NCI-H226 (cell line): ENCODE results near the gene ABCE1.
"Not testable (repeated sequence)": the region's sequence is repeated elsewhere in the genome, so short reads cannot be mapped to it uniquely, and the experiment has no call there.

Experiments
- DNase-seq: peaks from one replicate; pipeline ENCODE4 v3.0.0-alpha.2; 2015

The ABCE1 gene

GRCh38 chr4:145103496-145103895 lies 5.4 kb downstream of the ABCE1 start:
- no peak for DNase-seq

GRCh38 chr4:145107126-145107525 lies 9.0 kb downstream of the ABCE1 start:
- no peak for DNase-seq

GRCh38 chr4:145108128-145108527 lies 10.0 kb downstream of the ABCE1 start:
- no peak for DNase-seq

- no peak for DNase-seq
Observed at GRCh38 chr4:145125396-145125795, 27.3 kb downstream of the ABCE1 start.

GRCh38 chr4:145130130-145130529 lies 32.0 kb downstream of the ABCE1 start:
- no peak for DNase-seq

GRCh38 chr4:145130788-145131399 lies 32.8 kb downstream of the ABCE1 start:
- no peak for DNase-seq

GRCh38 chr4:145131848-145132247 lies 33.7 kb downstream of the ABCE1 start:
- DNase-seq = no peak

GRCh38 chr4:145132511-145133098 lies 34.5 kb downstream of the ABCE1 start:
- no peak for DNase-seq

- not testable (repeated sequence) for DNase-seq
Observed at GRCh38 chr4:145136219-145136618, 38.1 kb downstream of the ABCE1 start.

- no peak for DNase-seq
Observed at GRCh38 chr4:145148980-145149379, 50.9 kb downstream of the ABCE1 start.

- no peak for DNase-seq
Observed at GRCh38 chr4:145153181-145153903, 55.2 kb downstream of the ABCE1 start.

GRCh38 chr4:145153904-145154298 lies 55.8 kb downstream of the ABCE1 start:
- DNase-seq = no peak

- no peak for DNase-seq
Observed at GRCh38 chr4:145154573-145154972, 56.5 kb downstream of the ABCE1 start.

- no peak for DNase-seq
Observed at GRCh38 chr4:145155268-145155870, 57.3 kb downstream of the ABCE1 start.

GRCh38 chr4:145156986-145157385 lies 58.9 kb downstream of the ABCE1 start:
- DNase-seq = no peak

- no peak for DNase-seq
Observed at GRCh38 chr4:145161549-145161948, 63.4 kb downstream of the ABCE1 start.

- no peak for DNase-seq
Observed at GRCh38 chr4:145167887-145168286, 69.8 kb downstream of the ABCE1 start.

- no peak for DNase-seq
Observed at GRCh38 chr4:145168581-145169187, 70.6 kb downstream of the ABCE1 start.

GRCh38 chr4:145170223-145170622 lies 72.1 kb downstream of the ABCE1 start:
- no peak for DNase-seq

- DNase-seq = no peak
Observed at GRCh38 chr4:145171911-145172310, 73.8 kb downstream of the ABCE1 start.

GRCh38 chr4:145176641-145177432 lies 78.7 kb downstream of the ABCE1 start:
- no peak for DNase-seq

GRCh38 chr4:145177511-145177905 lies 79.4 kb downstream of the ABCE1 start:
- no peak for DNase-seq
